Lower lobe of right lung (tissue), 2 donors: Measurements from ENCODE around the gene DMBX1. TPM values are rescaled to one million over a fixed set of nuclear protein-coding genes. Genes with fewer than 3 reads are reported as not detected.
A peak's percentile ranks its signal among the peaks of the same experiment; 100 is the strongest.

Experiments used
- ATAC-seq, 2 donors: fragments of 200-7000 bp; cut with Tn5 transposase; one replicate each; pipeline ENCODE4 v1.9.1; 2020 to 2022; ENCODE audit warnings: mild to moderate bottlenecking in 2 of 2, moderate library complexity in 2 of 2
- DNase-seq: peaks from one replicate; pipeline ENCODE4 v3.0.0-alpha.2; 2020
- H3K27ac ChIP-seq: fragments of 200-600 bp; one replicate; pipeline ENCODE4 v1.8.0; 2022
- H3K27me3 ChIP-seq: fragments of 200-600 bp; one replicate; pipeline ENCODE4 v1.8.0; 2022; ENCODE audit warnings: low read depth
- H3K36me3 ChIP-seq: fragments of 200-600 bp; one replicate; pipeline ENCODE4 v1.8.0; 2022; ENCODE audit warnings: mild to moderate bottlenecking
- H3K4me1 ChIP-seq: fragments of 200-600 bp; one replicate; pipeline ENCODE4 v1.8.0; 2022
- H3K4me3 ChIP-seq: fragments of 200-600 bp; one replicate; pipeline ENCODE4 v1.8.0; 2022; ENCODE audit warnings: mild to moderate bottlenecking
- H3K9me3 ChIP-seq: fragments of 200-600 bp; one replicate; pipeline ENCODE4 v1.8.0; 2022
- intact Hi-C: fragments of 100-400 bp; cut with DNase I; formaldehyde crosslinking; loops from one replicate; pipeline ENCODE4 v1.11.0; 2022
- total RNA-seq: library from RNA; stranded (reverse); fragmentation: NEBNext Ultra II Directional; extraction: Animal tissue kit (Norgen Biotek cat#: 25700); gene quantifications from one replicate; pipeline ENCODE4 v1.2.1, GENCODE V29; 2021
- TF ChIP-seq, protein P1 (sequence below): fragments of 200-600 bp; IDR thresholded peaks from one replicate; pipeline ENCODE4 v1.8.0; 2022; ENCODE audit warnings: antibody characterized with exemption, mild to moderate bottlenecking
- donor health status: DM: no; HTN: yes; CAD: no; lungs with severe emphysema.

The DMBX1 gene
- total RNA-seq, 1 donor from 2014 or later, result not detected

DNA sequence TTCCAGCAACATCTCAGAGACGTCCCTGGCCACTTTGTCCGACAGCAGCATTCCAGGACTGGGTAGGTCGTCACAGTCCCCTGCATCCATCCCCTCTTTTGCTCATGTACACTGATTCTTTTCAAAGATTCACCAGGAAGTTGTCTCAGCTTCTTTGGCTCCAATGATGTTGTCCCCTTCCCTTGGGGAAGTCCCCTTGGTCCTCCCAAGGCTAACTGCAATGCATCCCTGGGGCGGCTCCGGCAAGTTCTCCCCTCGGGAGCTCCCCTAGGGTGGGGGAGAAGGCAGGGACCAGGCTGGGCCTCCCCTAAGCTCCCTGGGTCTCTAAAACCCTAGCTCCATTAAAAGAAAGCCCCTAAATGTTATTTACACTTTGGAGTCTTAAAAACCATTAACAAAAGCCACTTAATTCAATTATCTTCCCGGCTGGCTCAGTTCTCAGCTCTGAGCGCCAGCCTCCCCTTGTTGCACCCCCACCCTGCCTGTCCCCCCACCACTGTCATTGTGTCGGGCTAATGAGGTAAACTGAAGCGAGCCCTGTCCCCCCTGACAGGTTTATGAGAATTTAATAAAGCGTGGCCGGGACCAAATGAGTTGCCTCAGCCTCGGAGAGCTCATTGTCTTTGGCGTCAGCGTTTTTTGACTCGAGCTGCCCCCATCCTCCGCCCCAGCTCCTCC lies 36.5 kb downstream of the DMBX1 start:
- Histone ChIP-seq H3K9me3 (no peaks in the 10 kb centered on the region), H3K27me3 (peaks cover 49% of the 10 kb centered on the region), H3K27ac (no peak overlapping the region), H3K36me3 (no peaks in the 10 kb centered on the region), H3K4me1 (peaks cover 19% of the 10 kb centered on the region), H3K4me3 (no peak overlapping the region)
- ATAC-seq, result no peak
- intact Hi-C loops, result no loop called here
- DNase-seq, result peak; percentile 16
- TF ChIP-seq, protein P1, sequence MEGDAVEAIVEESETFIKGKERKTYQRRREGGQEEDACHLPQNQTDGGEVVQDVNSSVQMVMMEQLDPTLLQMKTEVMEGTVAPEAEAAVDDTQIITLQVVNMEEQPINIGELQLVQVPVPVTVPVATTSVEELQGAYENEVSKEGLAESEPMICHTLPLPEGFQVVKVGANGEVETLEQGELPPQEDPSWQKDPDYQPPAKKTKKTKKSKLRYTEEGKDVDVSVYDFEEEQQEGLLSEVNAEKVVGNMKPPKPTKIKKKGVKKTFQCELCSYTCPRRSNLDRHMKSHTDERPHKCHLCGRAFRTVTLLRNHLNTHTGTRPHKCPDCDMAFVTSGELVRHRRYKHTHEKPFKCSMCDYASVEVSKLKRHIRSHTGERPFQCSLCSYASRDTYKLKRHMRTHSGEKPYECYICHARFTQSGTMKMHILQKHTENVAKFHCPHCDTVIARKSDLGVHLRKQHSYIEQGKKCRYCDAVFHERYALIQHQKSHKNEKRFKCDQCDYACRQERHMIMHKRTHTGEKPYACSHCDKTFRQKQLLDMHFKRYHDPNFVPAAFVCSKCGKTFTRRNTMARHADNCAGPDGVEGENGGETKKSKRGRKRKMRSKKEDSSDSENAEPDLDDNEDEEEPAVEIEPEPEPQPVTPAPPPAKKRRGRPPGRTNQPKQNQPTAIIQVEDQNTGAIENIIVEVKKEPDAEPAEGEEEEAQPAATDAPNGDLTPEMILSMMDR, result no peak

DNA sequence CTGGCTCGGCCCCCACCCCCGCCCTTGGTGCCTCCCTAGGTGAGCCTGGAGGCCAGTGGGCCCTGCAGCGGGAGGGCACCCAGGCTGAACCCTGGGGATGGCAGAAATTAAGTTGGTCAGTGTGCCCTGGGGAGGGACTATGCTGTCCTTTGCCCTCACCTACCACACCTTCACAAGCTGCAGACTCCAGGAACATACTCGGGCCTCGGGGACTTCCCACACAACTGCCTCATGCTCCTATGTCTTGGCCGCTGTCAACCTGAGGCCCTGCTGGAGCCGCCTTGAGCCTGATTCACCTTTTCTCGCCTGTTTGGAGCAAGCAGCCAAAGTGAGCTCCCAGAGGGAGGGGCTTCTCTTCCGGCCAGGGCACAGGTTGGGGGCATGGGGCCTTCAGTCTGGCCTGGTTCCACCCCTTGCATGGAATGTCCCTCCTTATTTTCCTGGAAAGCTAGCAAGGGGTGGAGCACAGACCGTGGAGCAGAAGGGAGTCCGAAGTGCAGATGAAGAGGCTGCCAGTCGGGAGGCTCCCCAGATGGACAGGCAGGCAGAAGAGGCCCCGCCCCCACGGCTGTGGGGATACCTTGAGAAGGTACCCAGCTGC lies 37.2 kb downstream of the DMBX1 start:
- ATAC-seq, result no peak
- H3K4me3 ChIP-seq, result no peak overlapping the region
- no peak overlapping the region for H3K27ac ChIP-seq
- TF ChIP-seq, protein P1, result no peak
- H3K27me3 ChIP-seq, result peaks cover 55% of the 10 kb centered on the region
- peaks cover 15% of the 10 kb centered on the region for H3K4me1 ChIP-seq
- no peaks in the 10 kb centered on the region for H3K36me3 ChIP-seq
- H3K9me3 ChIP-seq, result no peaks in the 10 kb centered on the region
- intact Hi-C loops, result no loop called here
- no peak for DNase-seq

DNA sequence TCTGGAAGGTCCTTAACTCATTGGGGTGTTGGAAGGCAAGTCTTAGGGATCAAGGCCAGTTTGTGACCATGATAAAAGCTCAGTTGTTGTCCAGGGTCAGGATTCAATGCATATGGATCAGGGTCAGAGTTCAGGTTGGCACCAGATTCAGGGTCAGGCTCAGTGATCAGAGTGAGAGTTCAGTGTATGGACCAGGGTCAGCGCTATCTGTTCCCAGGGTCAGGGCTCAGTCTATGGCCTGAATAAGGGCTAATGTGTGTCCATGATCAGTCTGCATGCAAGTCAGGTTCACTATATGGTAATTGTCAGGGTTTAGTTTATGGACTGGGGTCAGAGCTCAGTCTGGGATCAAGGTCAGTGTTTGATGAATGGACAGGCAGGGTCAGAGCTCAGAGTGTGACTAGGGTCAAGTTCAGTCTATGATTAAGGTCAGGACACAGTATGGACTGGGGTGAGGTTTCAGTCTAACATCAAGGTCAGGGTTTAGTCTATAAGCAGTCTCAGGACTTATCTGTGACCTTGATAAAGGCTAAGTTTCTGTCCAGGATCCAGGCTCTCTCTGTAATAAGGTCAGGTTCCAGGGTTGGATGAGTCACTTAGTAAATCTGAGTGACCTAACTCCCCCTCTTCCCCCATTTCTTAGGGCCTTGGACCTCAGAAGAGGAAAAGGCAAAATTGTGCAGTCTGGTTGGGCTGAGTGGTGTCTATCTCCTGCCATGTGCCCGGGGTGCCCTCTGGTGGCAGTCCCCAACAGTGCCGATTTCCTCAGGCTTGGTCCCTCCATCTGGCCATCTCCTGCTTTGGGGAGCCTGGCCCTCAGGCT lies 38.0 kb downstream of the DMBX1 start:
- Histone ChIP-seq H3K36me3 (no peaks in the 10 kb centered on the region), H3K4me3 (no peak overlapping the region), H3K27me3 (peaks cover 64% of the 10 kb centered on the region), H3K9me3 (no peaks in the 10 kb centered on the region), H3K27ac (no peak overlapping the region), H3K4me1 (peaks cover 6% of the 10 kb centered on the region)
- ATAC-seq, result peak; percentile 88 to 89
- DNase-seq, result peak; percentile 84
- intact Hi-C loops, result no loop called here
- TF ChIP-seq, protein P1, result peak; percentile 91

DNA sequence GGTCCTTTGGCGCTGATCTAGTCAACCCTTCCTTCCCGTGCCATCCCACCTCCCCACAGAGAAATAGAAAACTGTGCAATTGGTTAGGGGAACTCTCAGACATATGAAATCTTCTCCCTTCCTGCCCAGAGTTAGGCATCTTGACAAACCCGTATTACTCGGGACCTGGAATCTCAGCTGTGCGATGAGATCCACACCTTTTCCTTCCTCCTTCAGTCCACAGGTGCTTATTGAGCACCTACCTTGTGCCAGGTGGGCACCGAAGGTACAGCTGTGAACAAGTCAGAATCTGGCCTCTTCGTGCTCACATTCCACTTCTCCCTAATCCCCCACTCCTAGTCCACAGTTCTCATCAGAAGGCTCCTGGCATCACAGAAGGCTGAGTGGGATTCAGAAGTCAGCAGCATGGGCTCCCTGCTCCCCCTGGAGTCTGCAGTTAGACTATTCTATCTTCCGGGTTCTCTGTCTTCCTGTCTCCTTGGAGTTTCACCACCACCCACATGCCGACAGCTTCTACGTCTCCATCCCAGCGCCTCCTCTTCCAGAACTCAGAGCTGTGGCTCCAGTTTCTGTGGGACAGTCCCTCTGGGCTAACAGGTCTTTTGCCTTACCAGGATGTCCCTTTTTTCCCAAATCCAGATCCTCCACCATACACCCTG lies 38.8 kb downstream of the DMBX1 start:
- intact Hi-C loops, result no loop called here
- Histone ChIP-seq H3K27ac (no peak overlapping the region), H3K4me3 (no peak overlapping the region), H3K9me3 (no peaks in the 10 kb centered on the region), H3K27me3 (peaks cover 65% of the 10 kb centered on the region), H3K36me3 (no peaks in the 10 kb centered on the region), H3K4me1 (peaks cover 1% of the 10 kb centered on the region)
- ATAC-seq, result no peak
- DNase-seq, result no peak
- TF ChIP-seq, protein P1, result no peak

DNA sequence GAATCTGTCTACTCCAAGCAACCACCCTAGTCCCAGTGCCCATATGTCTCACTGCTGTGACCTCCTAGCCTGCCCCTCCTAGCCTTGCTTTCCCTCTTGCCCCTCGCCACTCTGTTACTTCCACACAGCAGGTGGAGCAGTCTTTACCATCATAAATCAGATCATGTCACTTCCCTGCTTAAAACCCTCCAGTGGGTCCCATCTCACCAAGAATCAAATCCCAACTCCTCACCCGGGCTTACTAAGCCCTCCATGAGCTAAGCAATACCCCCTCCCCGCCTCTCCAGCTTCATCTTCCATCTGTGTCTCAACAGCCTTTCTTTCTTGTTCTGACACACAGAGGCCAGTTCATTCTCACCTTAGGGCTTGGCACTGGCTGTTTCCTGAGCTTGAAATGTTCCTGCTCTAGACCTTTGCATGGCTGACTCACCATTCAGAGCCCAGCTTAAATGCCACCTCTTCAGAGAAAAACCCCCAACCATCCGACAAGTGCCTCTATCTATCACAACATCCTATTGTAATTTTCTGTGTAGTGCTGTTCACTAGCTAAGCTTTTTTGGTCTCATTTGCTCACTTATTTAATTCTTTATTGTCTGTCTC lies 39.5 kb downstream of the DMBX1 start:
- no peak for DNase-seq
- TF ChIP-seq, protein P1, result no peak
- intact Hi-C loops, result no loop called here
- Histone ChIP-seq H3K27ac (no peak overlapping the region), H3K4me1 (peaks cover 4% of the 10 kb centered on the region), H3K9me3 (no peaks in the 10 kb centered on the region), H3K27me3 (peaks cover 61% of the 10 kb centered on the region), H3K4me3 (no peak overlapping the region), H3K36me3 (no peaks in the 10 kb centered on the region)
- ATAC-seq, result no peak
